ENCODE results near the gene SLC2A8.

- TF ChIP-seq, protein P1, sequence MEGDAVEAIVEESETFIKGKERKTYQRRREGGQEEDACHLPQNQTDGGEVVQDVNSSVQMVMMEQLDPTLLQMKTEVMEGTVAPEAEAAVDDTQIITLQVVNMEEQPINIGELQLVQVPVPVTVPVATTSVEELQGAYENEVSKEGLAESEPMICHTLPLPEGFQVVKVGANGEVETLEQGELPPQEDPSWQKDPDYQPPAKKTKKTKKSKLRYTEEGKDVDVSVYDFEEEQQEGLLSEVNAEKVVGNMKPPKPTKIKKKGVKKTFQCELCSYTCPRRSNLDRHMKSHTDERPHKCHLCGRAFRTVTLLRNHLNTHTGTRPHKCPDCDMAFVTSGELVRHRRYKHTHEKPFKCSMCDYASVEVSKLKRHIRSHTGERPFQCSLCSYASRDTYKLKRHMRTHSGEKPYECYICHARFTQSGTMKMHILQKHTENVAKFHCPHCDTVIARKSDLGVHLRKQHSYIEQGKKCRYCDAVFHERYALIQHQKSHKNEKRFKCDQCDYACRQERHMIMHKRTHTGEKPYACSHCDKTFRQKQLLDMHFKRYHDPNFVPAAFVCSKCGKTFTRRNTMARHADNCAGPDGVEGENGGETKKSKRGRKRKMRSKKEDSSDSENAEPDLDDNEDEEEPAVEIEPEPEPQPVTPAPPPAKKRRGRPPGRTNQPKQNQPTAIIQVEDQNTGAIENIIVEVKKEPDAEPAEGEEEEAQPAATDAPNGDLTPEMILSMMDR (IDR thresholded peaks at IDR 0.05) = no peak
- TF ChIP-seq POLR2A (IDR thresholded peaks at IDR 0.05) = no peak
Measured at GRCh38 chr9:127390563-127390962, 6.4 kb upstream of the SLC2A8 start.
